HG02798 (cell line): ENCODE measurements around the gene LRRC4C.
A peak's percentile ranks its signal among the peaks of the same experiment; 100 is the strongest.
"Not testable (repeated sequence)": the region's sequence is repeated elsewhere in the genome, so short reads cannot be mapped to it uniquely, and the experiment has no call there.

Source experiments
- ATAC-seq: cut with Tn5 transposase; IDR thresholded peaks from one replicate; pipeline ENCODE4 v1.9.1; 2021; ENCODE audit warnings: mild to moderate bottlenecking; ENCODE audit not compliant: unreplicated experiment, poor library complexity

The LRRC4C gene

DNA sequence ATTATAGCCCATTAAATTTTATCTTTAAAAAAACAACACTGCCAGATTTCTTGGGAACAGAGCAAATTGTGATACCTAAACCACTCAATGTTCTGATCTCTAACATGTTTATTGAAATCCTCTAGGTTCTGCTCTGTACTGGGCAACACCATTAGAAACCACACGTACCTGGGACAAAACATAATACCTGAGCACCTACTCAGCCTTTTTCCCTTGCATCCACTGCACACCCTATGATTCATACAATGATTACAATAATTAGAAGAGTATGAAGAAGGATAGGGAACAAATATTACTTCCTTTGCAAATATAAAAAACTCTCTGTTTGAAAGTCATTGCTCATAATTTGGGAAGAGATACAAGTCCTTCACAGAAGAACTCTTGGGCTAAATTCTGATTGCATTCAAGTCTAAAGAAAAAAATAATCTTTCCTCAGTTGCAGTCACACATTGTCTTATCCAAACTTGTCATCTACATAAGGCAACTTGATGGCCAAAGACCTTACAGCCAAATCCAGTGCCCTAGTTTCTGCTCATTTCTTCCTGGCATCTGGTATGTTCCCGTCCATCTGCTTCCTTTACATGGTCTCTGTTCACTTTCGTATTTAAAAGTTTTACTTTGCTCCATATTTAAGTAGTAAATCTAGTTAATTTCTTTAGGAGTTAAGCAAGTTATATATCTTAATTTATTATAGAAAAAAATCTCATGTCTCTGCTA is 407.4 kb downstream of the LRRC4C start:
- ATAC-seq, result no peak

DNA sequence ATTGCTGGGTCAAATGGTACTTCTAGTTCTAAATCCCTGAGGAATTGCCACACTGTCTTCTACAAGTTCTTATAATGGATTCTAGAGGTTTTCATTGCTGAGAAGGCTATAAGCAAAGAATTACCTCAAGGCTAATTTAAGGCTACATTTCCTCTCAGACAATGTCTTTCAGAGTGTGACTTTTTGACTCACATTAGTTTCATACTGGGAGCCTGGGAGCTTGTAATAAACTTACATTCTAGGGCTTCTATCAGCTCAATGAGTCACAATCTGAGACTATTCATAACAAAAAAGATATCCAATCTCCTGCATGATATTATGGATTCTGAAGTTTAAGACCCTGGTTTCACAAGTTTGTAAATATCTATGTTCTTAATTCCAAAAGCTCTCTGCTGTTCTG is 408.7 kb downstream of the LRRC4C start:
- no peak for ATAC-seq

GRCh38 chr11:41047229-41047628 is 412.2 kb downstream of the LRRC4C start:
- ATAC-seq, result no peak

GRCh38 chr11:41045266-41045665 is 414.2 kb downstream of the LRRC4C start:
- ATAC-seq, result no peak

- no peak for ATAC-seq
These were observed 414.7 kb downstream of the LRRC4C start for GRCh38 chr11:41044747-41045146.

- ATAC-seq, result no peak
These were observed 416.8 kb downstream of the LRRC4C start for GRCh38 chr11:41042688-41043087.

- no peak for ATAC-seq
These were observed 419.0 kb downstream of the LRRC4C start for GRCh38 chr11:41040474-41040873.

DNA sequence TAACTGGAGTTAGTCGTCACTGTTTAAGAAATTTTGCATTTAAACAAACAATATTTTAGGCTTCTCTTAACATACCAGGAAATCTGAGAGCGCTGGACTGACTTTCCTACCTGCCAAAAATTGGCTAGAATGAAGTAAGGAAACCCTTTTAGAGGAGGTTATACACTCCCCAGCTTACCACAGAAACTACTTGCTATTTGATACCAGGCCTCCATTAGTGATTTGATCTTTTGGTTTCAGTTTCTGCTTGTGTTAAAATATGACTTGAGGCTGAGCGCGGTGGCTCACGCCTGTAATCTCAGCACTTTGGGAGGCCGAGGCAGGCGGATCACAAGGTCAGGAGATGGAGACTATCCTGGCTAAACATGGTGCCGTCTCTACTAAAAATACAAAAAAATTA is 419.9 kb downstream of the LRRC4C start:
- ATAC-seq, result peak; percentile 42

GRCh38 chr11:41031551-41032060 is 427.8 kb downstream of the LRRC4C start:
- ATAC-seq, result no peak

- no peak for ATAC-seq
These were observed 439.2 kb downstream of the LRRC4C start for GRCh38 chr11:41020259-41020658.

- not testable (repeated sequence) for ATAC-seq
These were observed 439.8 kb downstream of the LRRC4C start for GRCh38 chr11:41019666-41020065.

DNA sequence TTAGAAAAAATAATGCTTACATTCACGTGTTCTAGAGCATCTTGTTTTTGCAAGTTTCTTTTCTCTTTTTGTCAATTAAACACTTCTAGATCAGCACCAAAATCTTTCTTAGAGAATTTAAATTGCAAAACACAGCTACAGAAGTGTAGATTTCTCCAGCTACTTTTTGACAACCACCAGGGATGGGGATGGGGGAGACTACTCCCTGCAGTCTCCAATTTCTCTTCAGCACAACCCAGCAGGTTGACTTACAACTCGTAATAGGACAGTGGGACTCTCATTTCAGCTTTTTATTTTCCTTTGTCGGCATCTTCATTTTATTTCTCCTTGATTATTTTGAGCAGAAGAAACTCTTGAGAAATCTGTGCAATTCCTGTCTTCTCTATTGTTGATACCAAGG is 441.2 kb downstream of the LRRC4C start:
- ATAC-seq, result no peak

DNA sequence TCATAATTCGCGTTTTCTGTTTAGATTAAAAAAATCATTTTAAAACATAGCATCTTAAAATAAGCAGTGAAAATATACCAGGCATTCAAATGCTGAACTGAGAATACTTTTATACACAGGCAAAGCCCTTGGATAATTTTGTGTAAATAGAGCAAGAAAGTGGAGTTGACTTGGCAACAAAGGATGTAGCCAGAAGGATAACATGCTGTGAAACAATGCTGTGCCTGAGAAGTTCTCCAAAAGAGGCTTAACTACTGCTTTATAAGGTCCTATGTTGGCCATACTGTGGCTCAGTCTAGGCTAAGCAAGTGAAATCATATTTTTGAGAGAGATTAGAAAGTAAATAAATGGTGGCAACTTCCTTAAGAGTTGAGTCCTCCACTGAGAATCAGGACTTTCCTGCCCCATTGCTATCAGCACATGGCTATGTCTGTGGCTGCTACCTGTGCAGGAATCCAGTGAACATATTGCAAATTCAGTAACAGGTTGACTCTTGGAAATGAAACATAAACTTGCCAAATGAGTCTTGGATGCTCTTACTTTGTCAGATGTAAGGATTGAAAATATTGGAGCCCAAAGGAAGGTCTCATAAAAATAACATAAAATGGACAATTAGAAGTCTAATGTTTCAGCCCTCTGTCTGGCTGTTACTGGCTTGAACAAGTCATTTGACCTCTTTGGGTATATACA is 448.9 kb downstream of the LRRC4C start:
- no peak for ATAC-seq

GRCh38 chr11:41005986-41006385 is 453.5 kb downstream of the LRRC4C start:
- ATAC-seq, result no peak

- ATAC-seq, result no peak
These were observed 455.8 kb downstream of the LRRC4C start for GRCh38 chr11:41003339-41004282.

DNA sequence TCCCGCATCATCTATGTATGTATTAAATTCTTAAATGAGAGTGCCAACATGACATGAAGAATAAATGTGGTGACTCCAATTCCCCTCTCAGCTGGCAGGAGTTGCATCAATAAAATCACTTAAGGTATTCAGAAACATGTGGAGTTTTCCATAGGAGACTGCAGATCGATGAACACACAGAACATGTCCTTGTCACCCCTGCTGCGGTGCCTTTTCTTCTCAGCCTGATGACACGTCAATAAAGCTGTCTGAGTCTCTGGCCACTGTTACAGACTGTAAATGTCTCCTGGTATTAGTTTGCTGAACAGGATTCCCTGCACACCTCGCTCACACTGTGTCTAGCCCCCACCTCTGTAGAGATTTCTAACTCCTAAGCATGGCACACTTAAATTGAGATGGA is 460.5 kb downstream of the LRRC4C start:
- no peak for ATAC-seq

GRCh38 chr11:40987776-40988435 is 471.5 kb downstream of the LRRC4C start:
- no peak for ATAC-seq

- no peak for ATAC-seq
These were observed 473.1 kb downstream of the LRRC4C start for GRCh38 chr11:40986320-40986719.

DNA sequence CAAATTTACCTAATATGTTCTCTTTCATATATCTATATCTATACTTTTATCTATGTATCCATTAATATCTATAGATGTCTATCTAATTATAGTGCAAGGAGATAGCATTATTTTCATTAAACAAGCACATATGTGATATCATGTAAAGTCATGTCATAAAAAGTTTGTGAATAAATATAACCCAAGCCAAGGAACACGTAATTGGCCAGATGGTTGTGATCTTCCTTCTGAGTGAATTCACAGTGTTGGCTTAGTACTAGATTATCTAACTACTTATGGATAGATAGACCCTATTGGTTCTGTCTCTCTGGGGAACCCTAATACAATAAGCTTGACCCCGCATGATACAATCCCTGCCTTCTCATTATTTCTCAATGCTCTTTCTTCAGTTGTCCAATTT is 484.4 kb downstream of the LRRC4C start:
- no peak for ATAC-seq

DNA sequence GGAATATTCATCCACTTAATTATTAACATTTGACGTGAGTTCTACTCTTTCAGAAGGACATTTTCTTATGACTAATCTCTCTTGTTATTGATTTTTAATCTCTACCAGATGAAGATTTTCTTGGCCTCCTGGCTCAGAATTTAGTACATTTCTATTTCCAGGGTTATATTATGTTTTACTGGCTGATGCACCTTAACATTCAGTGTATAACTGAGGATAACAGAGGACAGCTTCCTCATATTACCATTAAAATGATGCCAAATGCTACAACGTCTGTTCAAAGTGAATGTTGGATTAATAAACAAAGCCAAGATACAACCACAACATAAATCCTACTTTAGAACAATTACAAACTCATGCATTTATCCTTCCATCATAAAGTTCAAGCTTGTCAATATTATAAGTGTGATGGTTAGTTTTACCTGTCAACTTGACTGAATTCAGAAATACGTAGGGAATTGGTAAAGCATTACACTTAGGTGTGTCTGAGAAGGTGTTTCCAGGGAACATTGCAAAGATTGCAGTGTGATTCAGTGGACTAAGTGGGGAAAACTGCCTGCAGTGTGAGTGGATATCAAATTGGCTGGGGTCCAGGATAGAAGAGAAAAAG is 485.2 kb downstream of the LRRC4C start:
- ATAC-seq, result no peak
